OCI-LY3 (cell line): Measurements from ENCODE around the gene SEPHS2.

Experiments
- EZH2phosphoT487 ChIP-seq: fragments of 200-600 bp; shearing (Covaris generic); IDR thresholded peaks from 2 replicates; pipeline ENCODE4 v1.6.1; 2018; ENCODE audit warnings: antibody characterized with exemption, mixed run types, low read depth
- TF ChIP-seq, protein P1 (sequence below): fragments of 200-600, 300-600 bp; sonication (generic); IDR thresholded peaks from 2 replicates; pipeline ENCODE4 v1.5.1; 2014; ENCODE audit warnings: antibody characterized with exemption, low read length, low read depth

DNA sequence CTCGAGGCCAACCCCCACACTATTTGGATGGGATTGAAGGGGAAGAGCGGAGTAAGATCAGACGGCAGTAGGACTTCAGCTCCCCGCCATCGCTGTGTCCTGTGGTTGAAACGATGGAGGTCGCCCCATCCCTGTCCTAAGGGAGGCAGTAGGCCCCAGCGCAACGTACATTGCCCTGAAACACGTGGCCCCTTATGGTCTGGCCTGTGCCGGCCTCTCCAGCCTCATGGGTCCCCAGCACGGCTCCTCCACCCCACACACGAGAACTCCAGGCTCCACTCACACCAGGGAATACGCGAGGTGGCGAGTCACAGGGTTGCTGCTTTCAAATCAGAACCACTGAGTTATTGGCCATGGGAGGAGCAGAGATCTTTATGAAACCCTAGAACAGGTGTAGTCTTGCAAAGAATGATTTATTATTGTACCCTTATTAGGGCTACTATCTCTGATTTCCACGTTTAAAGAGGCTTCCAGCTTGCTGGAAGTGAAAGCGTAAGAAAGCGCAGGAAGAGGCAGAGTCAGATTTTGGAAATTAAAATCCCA is 15.2 kb downstream of the SEPHS2 start:
- TF ChIP-seq, protein P1, sequence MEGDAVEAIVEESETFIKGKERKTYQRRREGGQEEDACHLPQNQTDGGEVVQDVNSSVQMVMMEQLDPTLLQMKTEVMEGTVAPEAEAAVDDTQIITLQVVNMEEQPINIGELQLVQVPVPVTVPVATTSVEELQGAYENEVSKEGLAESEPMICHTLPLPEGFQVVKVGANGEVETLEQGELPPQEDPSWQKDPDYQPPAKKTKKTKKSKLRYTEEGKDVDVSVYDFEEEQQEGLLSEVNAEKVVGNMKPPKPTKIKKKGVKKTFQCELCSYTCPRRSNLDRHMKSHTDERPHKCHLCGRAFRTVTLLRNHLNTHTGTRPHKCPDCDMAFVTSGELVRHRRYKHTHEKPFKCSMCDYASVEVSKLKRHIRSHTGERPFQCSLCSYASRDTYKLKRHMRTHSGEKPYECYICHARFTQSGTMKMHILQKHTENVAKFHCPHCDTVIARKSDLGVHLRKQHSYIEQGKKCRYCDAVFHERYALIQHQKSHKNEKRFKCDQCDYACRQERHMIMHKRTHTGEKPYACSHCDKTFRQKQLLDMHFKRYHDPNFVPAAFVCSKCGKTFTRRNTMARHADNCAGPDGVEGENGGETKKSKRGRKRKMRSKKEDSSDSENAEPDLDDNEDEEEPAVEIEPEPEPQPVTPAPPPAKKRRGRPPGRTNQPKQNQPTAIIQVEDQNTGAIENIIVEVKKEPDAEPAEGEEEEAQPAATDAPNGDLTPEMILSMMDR: peak; percentile 50
- TF ChIP-seq EZH2phosphoT487: no peak
